Adrenal gland (tissue), 12 donors: Measurements from ENCODE around the gene TMEM245. TPM values are rescaled to one million over a fixed set of nuclear protein-coding genes. Genes with fewer than 3 reads are reported as not detected.

Experiments used
- DNase-seq, 7 donors: peaks; one replicate each; pipeline ENCODE4 v3.0.0-alpha.2; 2019 to 2020
- H3K27ac ChIP-seq, 5 donors: fragments of 200-600 bp; sonication (generic) in 4 of 5; 1 replicate in 3 of 5; 2 replicates in 2 of 5; pipeline versions ENCODE4 v1.5.1 to v1.8.0; 2016 to 2020; ENCODE audit warnings: mild to moderate bottlenecking in 1 of 5
- H3K27me3 ChIP-seq: fragments of 200-600 bp; 2 replicates; pipeline ENCODE4 v1.8.0; 2021
- H3K36me3 ChIP-seq, 2 donors: fragments of 200-600 bp; replicated peaks in 1 of 2; 1 replicate in 1 of 2; 2 replicates in 1 of 2; pipeline versions ENCODE4 v1.5.1 to v1.8.0; 2018 to 2022
- H3K4me1 ChIP-seq, 2 donors: fragments of 200-600 bp; replicated peaks in 1 of 2; 1 replicate in 1 of 2; 2 replicates in 1 of 2; pipeline versions ENCODE4 v1.5.1 to v1.8.0; 2018 to 2021
- H3K4me3 ChIP-seq, 4 donors: fragments of 200-600 bp; sonication (generic) in 3 of 4; one replicate each; pipeline ENCODE4 v1.5.1; 2016 to 2018
- H3K9me3 ChIP-seq, 3 donors: fragments of 200-600 bp; sonication (generic) in 1 of 3; replicated peaks in 1 of 3; 1 replicate in 2 of 3; 2 replicates in 1 of 3; pipeline versions ENCODE4 v1.5.1 to v1.8.0; 2016 to 2021
- CTCF ChIP-seq, 6 experiments: fragments of 450-650 bp in 4 of 6; fragments of 200-600 bp in 2 of 6; sonication (generic) in 1 of 6; IDR thresholded peaks; 1 replicate in 5 of 6; 2 replicates in 1 of 6; pipeline versions ENCODE4 v1.5.1 to v1.8.0; 2016 to 2021; ENCODE audit warnings: antibody characterized with exemption in 6 of 6, mild to moderate bottlenecking in 2 of 6, moderate library complexity in 1 of 6
- POLR2A ChIP-seq, 2 donors: fragments of 450-650 bp; IDR thresholded peaks; one replicate each; pipeline ENCODE4 v1.6.1; 2017; ENCODE audit warnings: antibody characterized with exemption in 2 of 2, mild to moderate bottlenecking in 2 of 2, moderate library complexity in 1 of 2
- WGBS, 4 donors: extraction: QIAGEN DNeasy Blood & Tissue Kit in 2 of 4; methylation state at CpG; one replicate each; pipeline versions ENCODE4 v1.1.5 to v1.1.7; 2013 to 2017; 5-methylcytosine and 5-hydroxymethylcytosine counted together
- intact Hi-C, 2 donors: fragments of 100-400 bp; cut with DNase I; formaldehyde crosslinking; loops; one replicate each; pipeline versions ENCODE4 v1.14.1 to v1.15.0; 2022 to 2023
- polyA plus RNA-seq, 3 donors: library from polyadenylated mRNA; stranded (reverse); fragments of 200-250 nt in 2 of 3; fragments of 350-450 nt in 1 of 3; fragmentation: Illumina TruSeq in 1 of 3; extraction: RNeasy Lipid Tissue Mini Kit (QIAGEN cat#74804) in 1 of 3; gene quantifications; one replicate each; pipeline ENCODE4 v1.2.3, GENCODE V29; 2013 to 2014
- total RNA-seq, 9 donors: library from RNA; depleted of rRNA in 4 of 9; stranded (reverse); fragments of >200 nt in 4 of 9; fragments of 120-200 nt in 1 of 9; fragmentation: NEBNext Ultra II Directional in 1 of 9; extraction: Animal tissue kit (Norgen Biotek cat#: 25700) in 1 of 9; gene quantifications; one replicate each; pipeline versions ENCODE4 v1.1.0 to v1.2.4, GENCODE V29; 2013 to 2023
- donor health status: healthy with polysubstance abuse.
- donor health status: Bipolar disorder and iron deficiency.
- donor health status: DM: yes; HTN: yes; CAD: no.
- donor health status: DM: no; HTN: no; CAD: no.
- donor health status: DM: no; HTN: no; CAD: no.
- donor health status: DM: yes; HTN: yes; CAD: no.

TMEM245 gene
- total and polyA plus RNA-seq, 12 donors: 23.6 to 363 (median 143) TPM

- intact Hi-C loops: no loop called here
- Histone ChIP-seq H3K36me3 (peaks cover 0 to 13% of the 10 kb centered on the region in 2 donors), H3K4me1 (peaks cover 10 to 44% of the 10 kb centered on the region in 2 donors), H3K27ac (no peak overlapping the region), H3K27me3 (no peaks in the 10 kb centered on the region), H3K4me3 (no peak overlapping the region), H3K9me3 (no peaks in the 10 kb centered on the region)
- TF ChIP-seq POLR2A (IDR thresholded peaks at IDR 0.05) (no peak), CTCF (IDR thresholded peaks at IDR 0.05) (no peak)
- no peak for DNase-seq
- WGBS, 4 donors: 86 to 93% (median 90%) methylated on average over 1 of the region's 1 CpG
Measured at GRCh38 chr9:109016132-109016531, 103.6 kb downstream of the TMEM245 start.

DNA sequence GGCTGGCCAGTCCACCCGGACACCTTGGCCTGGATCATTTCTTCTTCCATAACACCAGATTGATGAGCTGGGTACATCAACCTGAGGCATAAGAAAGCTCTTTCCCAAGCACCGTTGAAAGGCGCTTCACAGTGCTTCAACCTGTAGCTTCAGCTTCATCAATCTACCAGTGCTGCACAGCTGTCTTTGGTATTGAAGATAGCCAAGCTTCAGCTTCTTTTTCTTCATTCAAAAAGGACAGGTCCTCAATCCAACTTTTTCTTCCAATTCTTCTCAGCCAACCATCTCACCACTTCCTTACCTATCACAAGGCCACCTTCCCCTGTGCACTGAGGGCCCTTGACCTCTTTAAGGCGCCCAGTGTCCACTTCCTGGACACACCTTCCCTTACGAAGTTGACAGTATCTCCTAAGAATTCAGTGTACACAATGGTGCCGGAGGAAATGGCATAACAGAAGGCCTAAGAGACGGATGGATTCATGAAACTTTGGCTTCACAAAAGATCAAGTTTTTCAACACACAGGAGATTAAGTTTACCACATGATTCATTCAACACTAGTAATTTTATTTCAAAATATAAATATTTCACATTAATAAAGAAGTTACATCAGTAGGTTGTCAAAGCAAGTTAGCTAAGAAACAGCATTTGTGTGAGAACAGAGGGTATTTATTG is 105.0 kb downstream of the TMEM245 start:
- TF ChIP-seq CTCF (IDR thresholded peaks at IDR 0.05): no peak
- no peak for TF ChIP-seq POLR2A (IDR thresholded peaks at IDR 0.05)
- DNase-seq: no peak
- no peaks in the 10 kb centered on the region for H3K27me3 ChIP-seq
- peak overlapping the region in 4 of 5 donors; percentile 90 to 96 (median 93) for H3K27ac ChIP-seq
- WGBS, 4 donors: 70 to 76% (median 75%) methylated on average over 7 of the region's 7 CpGs
- H3K4me1 ChIP-seq: peaks cover 17 to 46% of the 10 kb centered on the region in 2 donors
- H3K36me3 ChIP-seq: peaks cover 0 to 8% of the 10 kb centered on the region in 2 donors
- intact Hi-C loops: no loop called here
- no peak overlapping the region for H3K4me3 ChIP-seq
- no peaks in the 10 kb centered on the region for H3K9me3 ChIP-seq

GRCh38 chr9:109013679-109014607 is 105.8 kb downstream of the TMEM245 start:
- Histone ChIP-seq H3K36me3 (no peaks in the 10 kb centered on the region), H3K9me3 (no peaks in the 10 kb centered on the region), H3K4me1 (peaks cover 18 to 54% of the 10 kb centered on the region in 2 donors), H3K4me3 (peak overlapping the region in 1 of 4 donors; percentile 92), H3K27me3 (no peaks in the 10 kb centered on the region), H3K27ac (peak overlapping the region; percentile 66 to 96 (median 91))
- WGBS, 4 donors: 11 to 22% (median 13%) methylated on average over 15 to 19 of the region's 19 CpGs
- peak in 6 of 7 donors; percentile 47 to 78 (median 54) for DNase-seq
- intact Hi-C loops: no loop called here
- TF ChIP-seq POLR2A (IDR thresholded peaks at IDR 0.05): no peak
- TF ChIP-seq CTCF (IDR thresholded peaks at IDR 0.05): no peak
